ENCODE results near the gene TMTC2.

DNA sequence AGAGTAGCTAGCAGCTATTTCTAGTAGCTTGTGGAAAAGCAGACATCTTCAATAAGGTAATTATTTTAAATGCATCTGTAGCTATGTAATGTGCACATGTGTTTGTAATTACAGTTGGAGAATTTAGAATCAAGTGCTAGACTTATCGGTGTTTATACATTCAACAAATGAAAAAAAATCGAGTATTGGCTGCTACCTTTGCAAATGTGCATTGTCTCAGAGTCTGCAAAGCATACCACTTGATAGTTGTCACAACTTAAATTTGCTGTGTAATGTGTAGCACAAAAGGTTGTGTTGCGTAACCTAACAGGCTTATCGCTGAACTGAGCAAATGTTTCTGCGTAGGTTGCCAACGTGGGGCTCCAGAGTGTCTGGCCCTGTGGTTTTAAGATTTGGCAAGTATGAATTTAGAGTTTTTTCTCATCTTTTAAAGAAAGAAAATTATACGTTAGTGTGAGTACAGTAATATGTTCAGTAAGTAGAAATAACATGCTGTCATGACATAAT lies 44.3 kb downstream of the TMTC2 start:
- TF ChIP-seq, protein P1, sequence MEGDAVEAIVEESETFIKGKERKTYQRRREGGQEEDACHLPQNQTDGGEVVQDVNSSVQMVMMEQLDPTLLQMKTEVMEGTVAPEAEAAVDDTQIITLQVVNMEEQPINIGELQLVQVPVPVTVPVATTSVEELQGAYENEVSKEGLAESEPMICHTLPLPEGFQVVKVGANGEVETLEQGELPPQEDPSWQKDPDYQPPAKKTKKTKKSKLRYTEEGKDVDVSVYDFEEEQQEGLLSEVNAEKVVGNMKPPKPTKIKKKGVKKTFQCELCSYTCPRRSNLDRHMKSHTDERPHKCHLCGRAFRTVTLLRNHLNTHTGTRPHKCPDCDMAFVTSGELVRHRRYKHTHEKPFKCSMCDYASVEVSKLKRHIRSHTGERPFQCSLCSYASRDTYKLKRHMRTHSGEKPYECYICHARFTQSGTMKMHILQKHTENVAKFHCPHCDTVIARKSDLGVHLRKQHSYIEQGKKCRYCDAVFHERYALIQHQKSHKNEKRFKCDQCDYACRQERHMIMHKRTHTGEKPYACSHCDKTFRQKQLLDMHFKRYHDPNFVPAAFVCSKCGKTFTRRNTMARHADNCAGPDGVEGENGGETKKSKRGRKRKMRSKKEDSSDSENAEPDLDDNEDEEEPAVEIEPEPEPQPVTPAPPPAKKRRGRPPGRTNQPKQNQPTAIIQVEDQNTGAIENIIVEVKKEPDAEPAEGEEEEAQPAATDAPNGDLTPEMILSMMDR (IDR thresholded peaks at IDR 0.05; ENCODE audit: low read depth, low read length), result no peak
- no peak for TF ChIP-seq EZH2phosphoT487 (IDR thresholded peaks at IDR 0.05; ENCODE audit: low read depth)
